Suppressor macrophage treated with lipopolysaccharide for 4 hours (primary cell): ENCODE measurements around the gene INTS15.

Source experiments
- DNase-seq: peaks from one replicate; pipeline ENCODE4 v3.0.0-alpha.2; 2020

Gene INTS15

GRCh38 chr7:6619961-6620360 lies 30.1 kb downstream of the INTS15 start:
- DNase-seq: no peak

- no peak for DNase-seq
Observed at GRCh38 chr7:6621195-6622133, 31.6 kb downstream of the INTS15 start.

GRCh38 chr7:6622134-6622710 lies 32.4 kb downstream of the INTS15 start:
- DNase-seq: no peak

- DNase-seq: no peak
Observed at GRCh38 chr7:6623589-6624245, 33.9 kb downstream of the INTS15 start.

GRCh38 chr7:6624246-6624611 lies 34.4 kb downstream of the INTS15 start:
- no peak for DNase-seq

- no peak for DNase-seq
Observed at GRCh38 chr7:6628045-6628444, 38.2 kb downstream of the INTS15 start.

DNA sequence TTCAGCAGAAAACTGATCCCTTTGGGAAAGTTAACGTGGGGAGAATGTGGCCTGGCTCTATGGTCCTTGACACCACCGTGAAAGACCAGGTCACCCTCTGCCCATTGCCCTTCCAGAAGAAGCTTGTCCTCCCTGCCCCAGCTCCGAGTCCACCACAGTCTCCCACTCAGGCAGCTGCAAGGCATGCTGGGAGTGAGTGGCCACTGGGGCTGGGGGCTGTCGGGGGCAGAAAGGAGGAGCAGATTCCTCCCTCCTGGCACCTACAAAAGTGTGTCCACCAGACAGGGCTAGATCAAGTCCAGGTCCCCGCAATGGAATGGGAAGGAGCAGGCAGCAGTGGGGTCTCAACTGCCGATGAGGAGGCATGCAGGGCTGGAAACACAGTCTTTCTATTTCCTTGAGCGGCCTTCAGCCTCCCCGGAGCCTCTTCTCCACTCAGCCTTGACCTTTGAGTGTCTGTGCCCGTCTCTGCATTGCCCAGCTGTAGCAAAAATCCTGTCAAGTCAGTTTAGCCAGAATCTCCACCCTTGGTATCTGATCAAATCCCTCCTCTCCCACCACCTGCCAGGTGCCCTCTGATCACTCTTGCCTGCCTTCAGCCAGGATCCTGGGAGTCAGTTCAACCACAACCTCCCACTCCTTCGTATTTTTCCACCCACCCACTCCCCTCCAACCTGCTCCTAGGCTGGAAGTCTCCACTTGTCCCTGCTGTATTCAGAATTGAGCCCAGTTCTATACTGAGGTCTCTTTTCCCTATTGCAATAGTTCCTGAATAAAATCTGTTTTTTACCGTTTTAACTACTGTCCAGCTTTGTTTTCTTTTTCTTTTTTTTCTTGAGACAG lies 40.4 kb downstream of the INTS15 start:
- DNase-seq: no peak

DNA sequence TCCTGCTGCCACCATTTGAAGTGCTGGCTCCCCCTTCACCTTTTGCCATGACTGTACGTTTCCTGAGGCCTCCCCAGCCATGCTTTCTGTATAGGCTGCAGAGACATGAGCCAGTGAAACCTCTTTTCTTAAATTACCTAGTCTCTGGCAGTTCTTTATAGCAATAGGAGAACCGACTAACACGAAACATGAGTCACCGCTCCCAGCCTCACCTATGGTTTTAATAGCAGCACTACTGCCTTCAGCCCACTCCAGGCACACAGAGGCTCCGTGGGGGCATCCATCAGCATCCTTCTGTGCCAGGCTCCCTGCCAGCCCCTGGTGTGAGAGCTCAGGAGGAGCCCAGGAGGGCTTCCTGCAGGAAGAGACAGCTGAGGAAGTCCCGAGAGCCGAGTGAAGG lies 41.8 kb downstream of the INTS15 start:
- DNase-seq: no peak

DNA sequence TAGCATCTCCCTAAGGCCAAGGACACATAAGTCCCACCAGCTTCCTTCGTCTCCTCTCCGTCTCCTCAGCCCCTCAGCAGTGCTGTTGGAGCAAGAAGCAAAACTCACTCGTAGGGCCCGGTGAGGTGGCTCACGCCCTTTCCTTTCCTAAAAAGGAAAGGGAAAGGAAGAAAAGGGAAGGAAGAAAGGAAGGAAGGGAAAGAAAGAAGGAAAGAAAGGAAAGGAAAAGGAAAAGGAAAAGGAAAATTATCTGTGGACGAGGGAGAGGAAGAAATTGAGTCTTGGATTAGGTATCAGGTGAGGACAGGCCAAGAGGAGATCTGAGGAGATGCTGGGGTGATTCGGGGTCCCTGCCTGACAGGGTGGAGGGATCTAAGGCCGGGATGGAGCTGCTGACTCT lies 44.2 kb downstream of the INTS15 start:
- DNase-seq: no peak

DNA sequence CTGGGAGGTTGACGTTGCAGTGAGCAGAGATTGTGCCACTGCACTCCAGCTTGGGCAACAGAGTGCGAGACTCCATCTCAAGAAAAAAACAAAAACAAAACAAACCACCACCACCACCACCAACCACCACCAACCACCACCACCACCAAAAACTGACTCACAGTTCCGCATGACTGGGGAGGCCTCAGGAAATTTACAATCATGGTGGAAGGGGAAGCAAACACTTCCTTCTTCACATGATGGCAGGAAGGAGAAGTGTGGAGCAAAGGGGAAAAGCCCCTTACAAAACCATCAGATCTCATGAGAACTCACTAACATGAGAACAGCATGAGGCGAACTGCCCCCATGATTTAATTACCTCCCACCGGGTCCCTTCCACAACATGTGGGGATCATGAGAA lies 45.1 kb downstream of the INTS15 start:
- peak; percentile 48 for DNase-seq

DNA sequence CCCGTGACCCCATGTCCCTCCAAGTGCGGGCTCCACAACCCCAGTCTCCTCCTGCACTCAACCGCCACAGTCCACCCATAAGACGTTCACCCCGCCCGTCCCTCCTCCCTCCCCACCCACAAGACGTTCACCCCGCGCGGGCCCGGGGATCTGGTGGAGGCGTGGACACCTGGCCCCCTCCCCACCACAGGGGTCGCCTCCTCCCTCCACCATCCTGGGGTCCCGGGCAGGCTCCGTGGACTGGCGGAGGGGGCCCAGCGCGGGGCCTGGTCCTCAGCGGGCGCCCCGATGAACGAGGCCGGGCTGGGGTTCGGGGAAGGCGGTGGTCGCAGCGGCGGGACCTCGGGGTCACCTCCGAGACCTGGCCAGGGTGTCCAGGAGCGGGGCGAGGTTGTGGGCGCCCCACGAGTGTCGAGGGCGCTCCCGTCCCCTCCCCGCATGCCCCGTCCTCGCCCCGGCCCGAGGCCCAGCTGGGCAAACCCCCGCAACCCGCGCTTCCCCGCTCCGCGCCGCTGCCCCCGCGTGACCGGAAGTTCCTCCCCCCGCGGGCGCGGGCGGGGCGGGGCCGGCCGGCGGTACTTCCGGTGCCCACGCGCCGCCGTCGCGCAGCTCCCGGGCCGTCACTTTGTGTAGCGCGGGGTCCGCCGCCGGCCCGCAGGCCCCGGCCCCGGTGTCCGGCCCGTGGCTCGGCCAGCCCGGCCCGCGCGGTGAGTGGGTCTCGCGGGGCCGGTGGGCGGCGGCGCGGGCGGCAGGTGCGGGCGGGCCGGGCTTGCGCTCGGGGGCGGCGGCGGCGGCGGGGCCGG lies 47.1 kb downstream of the INTS15 start, which contains the start of gene ZNF316:
TSS of gene ZNF316 (plus strand) at position 578 of the 803 bp plus-strand sequence. CDS start 5,092 bp downstream, outside the sequence.
- DNase-seq: peak; percentile 87

- peak; percentile 32 for DNase-seq
Observed at GRCh38 chr7:6637544-6638229, 47.9 kb downstream of the INTS15 start.

DNA sequence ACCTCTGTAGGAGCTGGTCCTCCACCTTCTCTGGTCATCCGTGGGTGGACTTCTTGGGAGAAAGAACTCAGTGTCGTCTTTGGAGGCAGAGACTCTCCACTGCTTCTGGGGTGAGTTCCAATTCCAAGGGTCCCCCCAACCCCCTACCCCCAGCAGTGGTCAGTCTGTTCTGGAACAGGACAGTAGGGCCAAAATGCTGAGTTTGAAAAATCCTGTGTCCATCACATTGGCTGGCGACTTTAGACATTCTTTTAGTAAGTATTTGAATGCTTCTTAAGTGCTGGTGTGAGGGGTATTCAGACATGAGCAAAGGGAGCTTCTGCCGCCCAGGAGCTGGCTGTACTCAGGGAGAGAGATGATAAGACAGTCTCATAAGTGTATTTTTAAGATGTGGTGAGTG lies 49.2 kb downstream of the INTS15 start:
- DNase-seq: no peak

DNA sequence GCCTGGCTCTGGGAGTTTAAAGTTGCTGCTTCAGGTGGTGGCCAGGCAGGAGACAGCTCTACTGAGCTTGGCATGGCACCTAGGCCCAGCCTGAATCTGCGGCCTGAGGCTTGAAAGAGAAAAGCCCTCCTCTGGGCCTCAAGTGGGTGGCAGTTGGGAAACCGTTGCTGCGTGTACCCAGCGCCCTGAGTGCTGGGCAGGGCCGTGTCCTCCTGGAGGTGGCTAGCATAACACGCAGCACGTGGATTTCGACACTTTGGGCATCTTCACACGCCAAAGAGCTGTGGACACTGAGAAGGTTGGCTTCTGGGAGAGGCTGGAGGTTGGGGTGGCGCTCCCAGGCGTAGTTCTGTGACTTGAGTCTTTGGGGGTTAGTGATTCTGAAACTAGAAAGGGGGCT lies 49.8 kb downstream of the INTS15 start:
- DNase-seq: no peak

DNA sequence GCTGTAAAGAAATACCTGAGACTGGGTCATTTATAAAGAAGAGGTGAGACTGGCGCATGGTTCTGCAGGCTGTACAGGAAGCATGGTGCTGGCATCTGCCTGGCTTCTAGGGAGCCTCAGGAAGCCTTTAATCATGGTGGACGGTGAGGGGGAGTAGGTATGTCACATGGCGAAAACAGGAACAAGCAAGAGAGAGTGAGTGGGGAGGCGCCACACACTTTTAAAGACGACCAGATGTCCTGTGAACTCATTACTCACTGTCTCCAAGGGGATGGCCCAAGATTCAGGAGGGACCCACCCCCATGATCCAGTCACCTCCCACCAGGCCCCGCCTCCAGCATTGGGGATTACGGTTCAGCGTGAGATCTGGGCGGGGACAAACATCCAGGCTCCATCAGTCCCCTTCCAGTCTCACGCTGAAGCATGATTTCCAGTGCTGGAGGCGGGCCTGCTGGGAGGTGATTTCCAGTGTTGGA lies 50.5 kb downstream of the INTS15 start:
- peak; percentile 17 for DNase-seq

DNA sequence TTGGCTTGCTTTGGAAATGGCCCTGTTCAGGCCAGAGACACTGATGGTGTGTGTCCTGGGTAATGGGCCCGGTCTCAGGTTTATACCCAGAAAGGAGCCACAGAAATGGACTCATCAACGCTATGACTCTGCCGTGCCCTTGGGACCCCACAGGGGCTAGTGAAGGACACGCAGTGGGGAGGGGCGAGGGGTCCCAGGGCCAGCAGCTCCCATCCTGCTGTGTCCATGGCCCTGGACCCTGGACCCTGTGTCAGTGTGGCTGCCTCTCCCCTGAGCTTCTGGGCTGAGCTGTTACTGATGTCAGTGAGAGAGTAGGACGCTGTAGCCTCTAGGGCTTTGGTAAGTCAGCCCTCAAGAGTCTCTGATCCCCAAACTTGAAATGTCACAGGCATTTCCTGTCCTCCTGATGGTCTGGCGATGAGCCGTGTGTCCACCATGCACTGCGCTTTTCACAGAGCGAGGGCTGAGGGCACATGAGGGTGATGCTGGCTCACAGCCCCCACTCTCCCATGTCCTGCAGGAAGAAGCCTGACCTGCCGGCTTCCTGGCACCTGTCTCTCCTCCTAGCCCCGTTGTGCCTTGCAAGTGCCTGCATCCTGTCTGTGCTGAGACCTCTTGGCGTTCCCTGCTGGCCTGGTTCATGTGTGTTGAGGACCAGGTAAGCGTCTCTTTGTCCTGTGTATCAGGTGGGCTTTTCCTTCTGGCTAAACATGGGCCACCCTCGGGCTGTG lies 51.6 kb downstream of the INTS15 start:
- DNase-seq: no peak

- no peak for DNase-seq
Observed at GRCh38 chr7:6642239-6642839, 52.5 kb downstream of the INTS15 start.

DNA sequence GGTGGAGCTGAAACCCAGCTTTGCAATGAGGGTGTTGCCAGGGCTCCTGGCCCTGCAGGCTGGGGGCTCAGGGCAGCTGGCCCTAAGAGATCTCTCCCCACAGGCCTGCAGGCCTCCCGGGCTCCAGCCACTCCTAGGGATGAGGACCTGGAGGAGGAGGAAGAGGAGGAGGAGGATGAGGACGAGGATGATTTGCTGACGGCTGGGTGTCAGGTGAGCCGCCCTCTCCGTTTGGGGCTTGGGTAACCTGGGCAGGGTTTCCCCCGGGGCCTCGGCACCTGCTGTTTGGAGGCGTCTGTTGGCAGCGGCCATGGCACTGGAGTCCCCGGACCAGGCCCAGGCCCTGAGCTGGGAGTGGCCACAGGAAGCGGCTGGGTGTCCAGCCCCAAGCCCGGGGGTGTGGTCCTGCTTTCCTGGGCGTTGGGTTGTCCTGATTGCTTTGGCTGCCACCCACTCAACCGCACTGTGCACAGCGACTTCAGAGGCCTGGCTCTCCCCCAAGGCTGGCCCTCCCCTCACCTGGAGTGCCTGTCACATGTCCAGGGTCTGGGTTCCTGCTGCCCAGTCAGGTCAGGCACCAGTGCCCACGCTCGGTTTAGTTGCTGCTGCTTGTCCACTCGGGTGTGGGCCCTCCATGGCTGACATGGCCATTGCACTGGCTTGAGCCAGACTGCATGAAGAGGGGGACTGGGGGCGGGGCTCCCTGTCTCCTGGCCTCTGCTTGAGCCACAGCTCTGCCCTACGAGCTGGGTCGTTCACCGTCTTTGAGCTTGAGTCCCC lies 53.2 kb downstream of the INTS15 start:
- no peak for DNase-seq

- no peak for DNase-seq
Observed at GRCh38 chr7:6643915-6644625, 54.2 kb downstream of the INTS15 start.
